UCSD-AML1 (cell line): ENCODE data around the gene ISLR.
"Not testable (repeated sequence)": the region's sequence is repeated elsewhere in the genome, so short reads cannot be mapped to it uniquely, and the experiment has no call there.

ENCODE experiments used
- DNase-seq: peaks from one replicate; lab custom pipeline; 2025; ENCODE audit not compliant: unreplicated experiment; lab: John Stamatoyannopoulos, UW

ISLR gene

GRCh38 chr15:74136814-74137536 lies 36.5 kb upstream of the ISLR start:
- no peak for DNase-seq

- DNase-seq, result no peak
Measured at GRCh38 chr15:74137537-74137894, 36.0 kb upstream of the ISLR start.

- DNase-seq, result no peak
Measured at GRCh38 chr15:74138642-74139041, 34.9 kb upstream of the ISLR start.

GRCh38 chr15:74141591-74141990 lies 31.9 kb upstream of the ISLR start:
- no peak for DNase-seq

- no peak for DNase-seq
Measured at GRCh38 chr15:74144153-74144775, 29.2 kb upstream of the ISLR start.

GRCh38 chr15:74146277-74146800 lies 27.2 kb upstream of the ISLR start:
- DNase-seq, result no peak

GRCh38 chr15:74147051-74147450 lies 26.5 kb upstream of the ISLR start:
- no peak for DNase-seq

- no peak for DNase-seq
Measured at GRCh38 chr15:74155766-74156417, 17.6 kb upstream of the ISLR start.

- no peak for DNase-seq
Measured at GRCh38 chr15:74156678-74157411, 16.7 kb upstream of the ISLR start.

- DNase-seq, result no peak
Measured at GRCh38 chr15:74157868-74158827, 15.4 kb upstream of the ISLR start.

GRCh38 chr15:74158855-74159650 lies 14.5 kb upstream of the ISLR start:
- no peak for DNase-seq

GRCh38 chr15:74159773-74160172 lies 13.7 kb upstream of the ISLR start:
- DNase-seq, result no peak

GRCh38 chr15:74160390-74160789 lies 13.1 kb upstream of the ISLR start:
- DNase-seq, result not testable (repeated sequence)

GRCh38 chr15:74162195-74162536 lies 11.3 kb upstream of the ISLR start:
- not testable (repeated sequence) for DNase-seq

GRCh38 chr15:74165461-74165860 lies 8.0 kb upstream of the ISLR start:
- DNase-seq, result no peak

GRCh38 chr15:74167891-74168331 lies 5.6 kb upstream of the ISLR start:
- no peak for DNase-seq

- no peak for DNase-seq
Measured at GRCh38 chr15:74168711-74169126, 4.8 kb upstream of the ISLR start.

- DNase-seq, result no peak
Measured at GRCh38 chr15:74170071-74170844, 3.3 kb upstream of the ISLR start.
